Occipital lobe (tissue), 2 donors: ENCODE results near the gene ATF7IP. TPM values are rescaled to one million over a fixed set of nuclear protein-coding genes. Genes with fewer than 3 reads are reported as not detected.
"Not testable (repeated sequence)": the region's sequence is repeated elsewhere in the genome, so short reads cannot be mapped to it uniquely, and the experiment has no call there.

Source experiments
- DNase-seq: peaks from one replicate; lab custom pipeline; 2025; lab: John Stamatoyannopoulos, UW
- total RNA-seq: library from RNA; depleted of rRNA; stranded (reverse); fragments of >200 nt; gene quantifications from one replicate; pipeline ENCODE4 v1.2.3, GENCODE V29; 2014

The ATF7IP gene, protein sequence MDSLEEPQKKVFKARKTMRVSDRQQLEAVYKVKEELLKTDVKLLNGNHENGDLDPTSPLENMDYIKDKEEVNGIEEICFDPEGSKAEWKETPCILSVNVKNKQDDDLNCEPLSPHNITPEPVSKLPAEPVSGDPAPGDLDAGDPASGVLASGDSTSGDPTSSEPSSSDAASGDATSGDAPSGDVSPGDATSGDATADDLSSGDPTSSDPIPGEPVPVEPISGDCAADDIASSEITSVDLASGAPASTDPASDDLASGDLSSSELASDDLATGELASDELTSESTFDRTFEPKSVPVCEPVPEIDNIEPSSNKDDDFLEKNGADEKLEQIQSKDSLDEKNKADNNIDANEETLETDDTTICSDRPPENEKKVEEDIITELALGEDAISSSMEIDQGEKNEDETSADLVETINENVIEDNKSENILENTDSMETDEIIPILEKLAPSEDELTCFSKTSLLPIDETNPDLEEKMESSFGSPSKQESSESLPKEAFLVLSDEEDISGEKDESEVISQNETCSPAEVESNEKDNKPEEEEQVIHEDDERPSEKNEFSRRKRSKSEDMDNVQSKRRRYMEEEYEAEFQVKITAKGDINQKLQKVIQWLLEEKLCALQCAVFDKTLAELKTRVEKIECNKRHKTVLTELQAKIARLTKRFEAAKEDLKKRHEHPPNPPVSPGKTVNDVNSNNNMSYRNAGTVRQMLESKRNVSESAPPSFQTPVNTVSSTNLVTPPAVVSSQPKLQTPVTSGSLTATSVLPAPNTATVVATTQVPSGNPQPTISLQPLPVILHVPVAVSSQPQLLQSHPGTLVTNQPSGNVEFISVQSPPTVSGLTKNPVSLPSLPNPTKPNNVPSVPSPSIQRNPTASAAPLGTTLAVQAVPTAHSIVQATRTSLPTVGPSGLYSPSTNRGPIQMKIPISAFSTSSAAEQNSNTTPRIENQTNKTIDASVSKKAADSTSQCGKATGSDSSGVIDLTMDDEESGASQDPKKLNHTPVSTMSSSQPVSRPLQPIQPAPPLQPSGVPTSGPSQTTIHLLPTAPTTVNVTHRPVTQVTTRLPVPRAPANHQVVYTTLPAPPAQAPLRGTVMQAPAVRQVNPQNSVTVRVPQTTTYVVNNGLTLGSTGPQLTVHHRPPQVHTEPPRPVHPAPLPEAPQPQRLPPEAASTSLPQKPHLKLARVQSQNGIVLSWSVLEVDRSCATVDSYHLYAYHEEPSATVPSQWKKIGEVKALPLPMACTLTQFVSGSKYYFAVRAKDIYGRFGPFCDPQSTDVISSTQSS
- total RNA-seq = 77.5 TPM

DNA sequence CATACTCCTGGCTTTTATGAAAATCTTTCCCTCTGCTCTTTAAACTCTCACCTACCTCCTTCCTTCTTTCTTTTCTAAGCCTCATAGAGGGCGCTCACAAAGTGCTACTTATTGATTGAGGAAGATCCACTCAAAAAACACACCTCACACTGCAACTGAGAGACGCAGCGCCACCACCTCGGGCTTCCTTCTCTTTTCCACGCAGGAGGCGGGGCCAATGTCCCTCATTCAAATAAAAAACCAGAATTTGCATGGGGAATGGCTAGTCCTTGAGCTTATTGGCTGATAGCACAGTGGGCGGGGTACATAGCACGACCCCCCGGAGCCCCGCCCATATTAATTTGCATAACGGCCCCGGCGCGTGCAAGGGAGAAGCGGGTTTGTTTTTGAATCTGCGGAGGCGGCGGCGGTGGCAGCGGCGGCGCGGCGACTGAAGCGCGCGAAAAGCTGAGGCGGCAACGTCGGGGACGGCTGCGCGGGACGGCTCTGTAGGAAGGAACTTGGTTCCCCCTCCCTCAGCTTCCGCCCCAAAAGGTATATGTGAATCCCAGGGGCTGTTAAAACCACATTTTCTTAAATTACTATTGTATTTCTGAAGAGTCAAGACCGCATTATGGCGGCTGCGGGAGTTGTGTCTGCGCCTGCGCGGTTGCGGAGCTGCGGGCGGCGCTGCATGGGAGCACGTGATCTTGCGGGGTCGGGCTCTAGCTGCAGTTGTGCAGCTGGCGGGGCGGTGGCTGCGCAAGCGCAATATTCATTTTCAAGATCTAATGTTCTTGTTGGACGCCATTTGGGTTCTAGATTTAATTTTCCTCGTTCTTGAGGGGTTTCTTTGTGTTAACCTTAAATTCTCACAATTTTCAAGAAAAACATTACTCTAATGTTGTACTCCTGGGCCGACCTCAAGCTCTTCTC, at the start of gene ATF7IP:
TSS of gene ATF7IP (plus strand) at position 389 of the 915 bp plus-strand sequence. CDS start 58,234 bp downstream, outside the sequence.
- DNase-seq = peak; percentile 90

DNA sequence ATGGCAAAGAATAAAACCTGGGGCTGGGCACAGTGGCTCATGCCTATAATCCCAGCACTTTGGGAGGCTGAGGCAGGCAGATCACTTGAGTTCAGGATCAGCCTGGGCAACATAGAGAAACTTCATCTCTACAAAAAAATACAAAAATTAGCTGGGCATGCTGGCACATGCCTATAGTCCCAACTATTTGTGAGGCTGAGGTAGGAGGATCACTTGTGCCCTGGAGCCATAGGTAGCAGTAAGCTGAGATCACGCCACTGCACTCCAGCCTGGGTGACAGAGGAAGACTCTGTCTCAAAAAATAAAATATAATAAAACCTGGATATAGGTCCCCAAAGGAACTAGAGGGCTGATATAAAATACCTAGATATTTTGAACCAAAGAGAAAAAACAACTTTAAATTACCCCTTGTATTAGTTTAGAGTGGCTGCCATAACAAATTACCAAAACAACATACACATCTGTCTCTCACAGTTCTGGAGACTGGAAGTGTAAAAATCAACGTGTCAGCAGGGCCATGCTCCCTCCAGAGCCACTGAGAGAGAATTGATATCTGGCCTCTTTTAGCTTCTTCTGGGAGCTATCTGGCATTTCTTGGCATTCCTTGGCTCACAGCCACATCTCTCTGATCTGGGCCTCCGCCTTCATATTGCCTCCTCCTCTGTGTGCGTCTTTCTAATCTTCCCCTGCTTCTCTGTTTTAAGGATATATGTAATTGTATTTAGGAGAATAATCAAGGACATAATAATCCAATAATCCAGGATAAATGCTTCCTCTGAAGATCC, 47.9 kb upstream of the ATF7IP start:
- DNase-seq = no peak

DNA sequence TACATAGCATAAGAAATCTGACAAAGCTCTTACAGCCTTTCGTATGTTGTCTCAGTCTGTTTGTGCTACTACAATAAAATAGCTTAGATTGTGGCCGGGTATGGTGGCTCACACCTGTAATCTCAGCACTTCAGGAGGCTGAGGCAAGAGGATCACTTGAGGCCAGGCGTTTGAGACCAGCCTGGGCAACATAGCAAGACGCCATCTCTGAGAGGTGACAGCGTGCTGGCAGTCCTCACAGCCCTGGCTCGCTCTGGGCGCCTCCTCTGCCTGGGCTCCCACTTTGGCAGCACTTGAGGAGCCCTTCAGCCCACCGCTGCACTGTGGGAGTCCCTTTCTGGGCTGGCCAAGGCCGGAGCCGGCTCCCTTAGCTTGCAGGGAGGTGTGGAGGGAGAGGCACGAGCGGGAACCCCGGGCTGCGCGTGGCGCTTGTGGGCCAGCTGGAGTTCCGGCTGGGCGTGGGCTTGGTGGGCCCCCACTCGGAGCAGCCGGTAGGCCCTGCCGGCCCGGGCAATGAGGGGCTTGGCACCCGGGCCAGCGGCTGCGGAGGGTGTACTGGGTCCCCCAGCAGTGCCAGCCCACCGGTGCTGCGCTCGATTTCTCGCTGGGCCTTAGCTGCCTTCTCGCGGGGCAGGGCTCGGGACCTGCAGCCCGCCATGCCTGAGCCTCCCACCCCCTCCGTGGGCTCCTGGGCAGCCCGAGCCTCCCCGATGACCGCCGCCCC, 45.6 kb upstream of the ATF7IP start:
- DNase-seq = not testable (repeated sequence)

DNA sequence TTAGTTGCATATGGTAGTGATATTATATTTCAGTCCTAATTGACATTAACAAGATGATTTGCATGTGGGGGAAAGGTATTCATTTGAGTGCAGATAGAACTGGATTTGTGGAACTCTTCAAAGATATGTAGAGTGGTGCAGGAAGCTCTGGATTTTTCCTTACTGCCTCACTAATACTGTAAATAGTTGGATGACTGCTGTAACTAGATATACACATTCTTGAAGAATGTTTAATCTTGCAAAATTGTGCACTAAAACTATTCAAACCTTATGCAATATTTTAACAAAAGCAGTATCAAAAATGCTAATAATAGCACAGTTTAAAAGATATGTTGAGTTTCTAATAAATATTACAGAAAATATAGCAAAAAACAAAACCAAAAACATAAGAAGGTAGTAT, 43.1 kb upstream of the ATF7IP start:
- DNase-seq = no peak

DNA sequence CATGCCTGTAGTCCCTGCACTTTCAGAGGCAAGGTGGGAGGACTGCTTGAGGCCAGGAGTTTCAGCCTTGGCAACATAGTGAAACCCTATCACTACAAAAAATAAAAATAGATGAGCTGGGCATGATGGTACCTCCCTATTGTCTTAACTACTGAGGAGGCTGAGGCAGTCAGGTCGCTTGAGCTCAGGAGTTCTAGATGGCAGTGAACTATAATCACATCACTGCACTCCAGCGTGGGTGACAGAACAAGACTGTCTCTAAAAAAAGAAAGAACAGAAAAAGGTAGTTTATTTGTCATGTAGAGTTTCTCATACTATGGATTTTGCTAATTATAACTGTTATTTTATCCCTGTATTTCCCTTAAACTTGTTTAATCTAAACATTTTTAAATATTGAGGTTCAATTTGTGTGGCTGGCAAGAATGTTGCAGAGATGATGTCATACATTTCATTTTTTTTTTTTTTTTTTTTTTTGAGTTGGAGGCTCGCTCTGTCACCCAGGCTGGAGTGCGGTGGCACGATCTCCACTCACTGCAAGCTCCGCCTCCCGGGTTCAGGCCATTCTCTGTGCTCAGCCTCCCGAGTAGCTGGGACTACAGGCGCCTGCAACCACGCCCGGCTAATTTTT, 39.7 kb upstream of the ATF7IP start:
- DNase-seq = no peak

DNA sequence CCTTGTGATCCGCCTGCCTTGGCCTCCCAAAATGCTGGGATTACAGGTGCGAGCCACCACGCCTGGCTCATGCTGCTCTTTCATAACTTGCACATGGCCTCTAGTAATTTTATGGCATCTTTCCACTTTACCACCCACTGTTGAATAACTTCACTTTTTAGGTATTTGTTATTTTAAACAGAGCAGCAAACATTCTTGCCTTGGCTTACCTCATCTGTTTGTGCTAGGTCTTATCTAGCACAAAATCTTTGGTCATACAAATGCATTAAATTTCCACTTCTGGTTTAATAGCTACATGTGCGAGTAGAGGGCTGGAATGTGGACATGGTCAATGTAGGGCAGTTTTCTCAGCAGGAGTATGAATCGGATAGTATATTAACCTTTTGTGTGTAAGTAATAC, 38.8 kb upstream of the ATF7IP start:
- DNase-seq = no peak

DNA sequence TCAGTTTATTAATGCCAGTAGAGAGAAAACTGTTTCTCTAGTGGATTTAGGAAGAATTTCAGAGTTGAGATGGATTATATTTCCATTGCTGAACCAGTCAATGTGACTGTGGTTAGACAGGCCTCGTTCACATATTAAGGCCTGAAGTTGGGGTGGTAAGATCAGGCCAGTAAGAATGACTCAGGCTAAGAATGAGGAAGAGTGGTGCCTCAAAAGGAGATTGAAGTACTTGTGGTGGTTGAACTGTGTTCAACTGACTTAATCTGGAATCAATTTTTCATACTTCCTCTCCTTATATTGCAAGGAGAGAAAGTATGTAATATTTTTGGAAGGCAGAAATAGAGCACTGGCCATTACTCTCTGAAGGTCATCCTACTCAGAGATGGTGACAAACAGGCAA, 37.8 kb upstream of the ATF7IP start:
- DNase-seq = no peak

DNA sequence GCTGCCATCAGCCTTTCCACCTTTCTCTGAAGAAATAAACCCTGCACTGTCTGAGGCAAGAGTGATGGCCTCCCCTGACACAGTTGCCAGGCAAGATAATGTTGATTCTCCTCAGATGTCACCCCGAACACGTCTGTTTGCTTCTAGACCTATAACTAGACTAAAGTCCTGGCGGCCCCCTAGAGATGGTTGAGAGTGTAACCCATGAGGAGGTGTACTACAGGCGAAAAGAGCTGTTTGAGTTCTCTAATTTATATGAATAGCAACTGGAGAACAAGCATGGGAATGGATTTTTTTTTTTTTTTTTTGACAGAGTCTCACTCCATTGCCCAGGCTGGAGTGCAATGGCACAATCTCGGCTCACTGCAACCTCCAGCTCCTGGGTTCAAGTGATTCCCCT, 33.0 kb upstream of the ATF7IP start:
- DNase-seq = no peak

DNA sequence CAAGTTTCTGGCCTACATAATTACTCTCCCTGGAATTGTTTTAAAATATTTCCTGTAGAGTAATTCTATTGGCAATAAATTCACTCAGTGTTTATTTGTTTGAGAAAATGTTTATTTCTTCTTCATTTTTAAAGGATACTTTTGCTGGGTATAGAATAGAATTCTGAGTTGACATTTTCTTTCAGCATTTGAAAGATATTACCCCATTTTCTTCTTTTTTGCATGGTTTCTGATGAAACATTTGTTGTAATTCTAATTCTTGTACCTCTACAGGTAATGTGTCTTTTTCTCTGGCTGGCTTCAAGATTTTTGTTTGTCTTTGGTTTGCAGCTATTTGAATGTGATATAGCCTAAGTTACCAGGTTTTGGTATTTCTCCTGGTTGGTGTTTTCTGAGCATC, 25.1 kb upstream of the ATF7IP start:
- DNase-seq = no peak

DNA sequence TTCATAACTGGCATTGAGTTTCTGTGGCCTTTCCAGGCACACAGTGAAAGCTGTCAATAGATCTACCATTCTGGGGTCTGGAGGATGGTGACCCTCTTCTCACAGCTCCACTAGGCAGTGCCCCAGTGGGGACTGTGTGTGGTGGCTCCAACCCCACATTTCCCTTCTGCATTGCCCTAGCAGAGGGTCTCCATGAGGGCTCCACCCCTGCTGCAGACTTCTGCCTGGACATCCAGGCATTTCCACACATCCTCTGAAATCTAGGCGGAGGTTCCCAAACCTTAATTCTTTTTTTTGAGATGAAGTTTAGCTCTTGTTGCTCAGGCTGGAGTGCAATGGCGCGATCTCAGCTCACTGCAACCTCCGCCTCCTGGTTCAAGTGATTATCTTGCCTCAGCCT, 14.0 kb upstream of the ATF7IP start:
- not testable (repeated sequence) for DNase-seq

DNA sequence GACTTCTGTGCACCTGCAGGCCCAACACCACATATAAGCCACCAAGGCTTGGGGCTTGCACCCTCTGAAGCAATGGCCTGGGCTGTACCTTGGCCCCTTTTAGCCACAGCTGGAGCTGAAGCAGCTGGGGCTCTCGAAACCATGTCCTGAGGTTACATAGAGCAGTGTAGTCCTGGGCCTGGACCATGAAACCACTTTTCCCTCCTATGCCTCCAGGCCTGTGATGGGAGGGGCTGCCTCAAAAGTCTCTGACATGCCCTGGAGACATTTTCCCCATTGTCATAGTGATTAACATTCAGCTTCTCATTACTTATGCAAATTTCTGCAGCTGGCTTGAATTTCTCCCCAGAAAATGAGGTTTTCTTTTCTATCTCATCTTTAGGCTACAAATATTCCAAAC, 13.4 kb upstream of the ATF7IP start:
- DNase-seq = not testable (repeated sequence)

DNA sequence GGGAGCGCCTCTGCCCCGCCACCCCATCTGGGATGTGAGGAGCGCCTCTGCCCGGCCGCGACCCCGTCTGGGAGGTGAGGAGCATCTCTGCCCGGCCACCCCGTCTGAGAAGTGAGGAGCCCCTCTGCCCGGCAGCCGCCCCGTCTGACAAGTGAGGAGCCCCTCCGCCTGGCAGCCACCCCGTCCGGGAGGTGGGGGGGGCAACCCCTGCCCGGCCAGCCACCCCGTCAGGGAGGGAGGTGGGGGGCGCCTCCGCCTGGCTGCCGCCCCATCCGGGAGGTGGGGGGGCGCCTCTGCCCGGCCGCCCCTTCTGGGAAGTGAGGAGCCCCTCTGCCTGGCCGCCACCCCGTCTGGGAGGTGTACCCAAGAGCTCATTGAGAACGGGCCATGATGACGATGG, 10.8 kb upstream of the ATF7IP start:
- DNase-seq = not testable (repeated sequence)

DNA sequence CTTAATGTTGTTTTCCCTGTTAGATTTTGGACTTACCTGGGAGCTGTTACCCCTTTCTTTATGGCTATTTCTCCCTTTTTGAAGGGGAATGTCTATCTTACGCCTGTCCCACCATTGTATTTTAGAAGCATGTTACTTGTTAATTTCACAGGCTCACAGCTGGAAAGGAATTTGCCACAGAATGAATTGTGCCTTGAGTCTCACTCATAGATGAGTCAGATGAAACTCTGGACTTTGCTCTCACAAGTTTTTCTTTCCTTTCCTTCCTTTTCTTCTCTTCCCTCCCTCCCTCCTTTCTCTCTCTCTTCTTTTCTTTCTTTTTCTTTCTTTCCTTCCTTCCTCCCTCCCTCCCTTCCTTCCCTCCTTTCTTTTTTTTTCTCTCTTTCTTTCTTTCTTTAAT, 9.3 kb upstream of the ATF7IP start:
- DNase-seq = no peak

DNA sequence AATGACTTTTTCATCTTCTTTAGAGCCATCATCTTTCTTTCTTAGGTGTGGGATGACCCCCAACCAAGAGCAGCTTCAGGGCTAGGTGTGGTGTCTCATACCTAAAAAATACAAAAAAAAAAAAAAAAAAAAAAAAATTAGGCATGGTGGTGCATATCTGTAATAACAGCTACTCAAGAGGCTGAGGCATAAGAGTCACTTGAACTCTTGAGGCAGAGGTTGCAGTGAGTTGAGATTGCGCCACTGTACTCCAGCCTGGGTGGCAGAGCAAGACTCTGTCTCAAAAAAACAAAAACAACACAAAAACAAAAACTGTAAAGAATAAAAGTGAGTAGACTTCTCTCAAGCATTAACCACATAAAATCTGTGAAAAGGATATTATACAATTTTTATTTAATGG, 8.0 kb upstream of the ATF7IP start:
- DNase-seq = no peak

DNA sequence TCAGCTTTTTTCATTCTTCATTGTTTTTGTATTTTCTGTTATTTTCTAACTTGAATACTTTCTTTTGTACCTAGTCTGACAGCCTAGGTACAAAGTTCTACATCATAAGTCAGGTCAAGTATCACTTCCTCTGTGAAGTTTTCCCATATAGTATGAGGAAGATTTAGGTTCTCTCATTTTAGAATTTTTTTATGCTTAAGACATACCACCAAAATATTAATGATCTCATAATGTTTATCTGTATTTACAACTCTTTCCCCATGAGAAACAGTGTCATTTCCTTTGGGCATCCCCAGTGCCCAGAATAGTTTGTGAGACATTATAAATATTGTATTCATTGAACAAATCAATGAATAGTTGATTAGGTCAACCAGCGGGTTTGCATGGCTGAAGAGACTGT, 3.1 kb upstream of the ATF7IP start:
- no peak for DNase-seq

DNA sequence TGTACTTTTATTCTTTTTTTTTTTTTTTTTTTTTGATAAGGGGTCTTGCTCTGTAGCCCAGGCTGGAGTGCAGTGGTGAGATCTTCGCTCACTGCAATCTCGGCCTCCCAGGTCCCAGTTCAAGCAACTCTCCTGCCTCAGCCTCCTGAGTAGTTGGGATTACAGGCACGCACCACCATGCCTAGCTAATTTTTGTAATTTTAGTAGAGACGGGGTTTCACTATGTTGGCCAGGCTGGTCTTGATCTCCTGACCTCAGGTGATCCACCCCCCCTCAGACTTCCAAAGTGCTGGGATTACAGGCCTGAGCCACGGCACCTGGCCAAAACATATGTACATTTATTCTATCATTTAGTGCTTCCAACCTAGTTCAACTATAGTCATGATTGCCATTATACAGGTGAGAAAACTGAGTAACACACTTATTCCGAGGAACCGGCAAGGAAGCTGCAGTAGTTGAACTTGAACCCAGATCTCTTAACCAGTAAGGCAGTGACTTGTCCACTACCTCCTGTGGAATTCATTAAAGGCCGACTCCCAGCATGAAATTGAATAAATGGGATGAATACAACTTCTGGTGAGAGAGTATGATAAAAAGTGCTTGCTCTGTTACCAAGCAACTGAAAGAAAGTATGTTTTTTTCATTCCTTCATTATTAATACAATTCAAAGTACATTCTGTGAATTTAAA, 755 bp upstream of the ATF7IP start:
- no peak for DNase-seq

DNA sequence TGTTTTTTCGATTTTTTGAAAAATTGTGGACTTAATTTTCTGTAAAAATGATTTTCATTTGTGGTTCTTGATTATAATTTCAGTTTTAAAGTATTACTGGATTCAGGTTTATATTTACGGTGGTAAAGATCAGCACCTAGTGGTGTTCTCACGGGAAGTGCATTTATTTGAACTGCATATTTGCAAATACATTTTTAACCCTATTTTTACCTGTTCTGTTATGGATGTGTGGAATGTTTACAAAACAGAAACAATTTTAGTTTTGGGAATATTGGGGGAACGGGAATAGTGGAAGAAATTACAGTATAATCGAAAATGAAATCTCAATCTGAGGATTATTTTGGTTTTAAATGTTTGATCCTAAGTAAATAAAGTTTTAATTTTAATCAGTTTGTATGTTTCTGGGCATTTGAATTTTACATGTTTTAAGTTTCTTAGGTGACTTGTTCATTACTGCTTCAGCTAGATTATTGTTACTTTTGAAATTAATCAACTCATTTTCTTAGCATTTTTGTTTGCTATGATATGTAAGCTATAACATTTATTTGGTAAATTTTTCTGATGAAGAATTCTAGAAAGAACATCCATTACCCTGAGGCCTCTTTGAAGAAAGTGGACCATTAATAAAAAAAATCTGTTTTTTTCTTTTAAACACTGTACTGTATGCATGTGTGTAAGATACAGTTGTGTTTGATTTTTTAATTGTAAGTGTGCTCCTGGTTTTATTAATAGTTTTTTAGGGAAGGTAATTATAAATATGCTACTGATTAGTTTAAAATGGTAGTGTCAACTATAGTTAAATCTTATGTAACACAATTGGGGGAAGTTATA, 942 bp downstream of the ATF7IP start:
- DNase-seq = no peak
